Hematopoietic multipotent progenitor cell (in vitro differentiated cells): ENCODE measurements around the gene TSHZ2. TPM values are rescaled to one million over a fixed set of nuclear protein-coding genes. Genes with fewer than 3 reads are reported as not detected.

Experiments
- DNase-seq, 3 donors: peaks; one replicate each; pipeline ENCODE4 v3.0.0-alpha.2; 2011 to 2015; ENCODE audit warnings: low read depth in 2 of 3, low spot score in 2 of 3
- total RNA-seq: library from RNA; depleted of rRNA; stranded (reverse); fragments of >200 nt; gene quantifications from one replicate; pipeline ENCODE4 v1.2.3, GENCODE V29; 2012

TSHZ2 gene
- total RNA-seq, 1 donor = under 0.01 TPM

DNA sequence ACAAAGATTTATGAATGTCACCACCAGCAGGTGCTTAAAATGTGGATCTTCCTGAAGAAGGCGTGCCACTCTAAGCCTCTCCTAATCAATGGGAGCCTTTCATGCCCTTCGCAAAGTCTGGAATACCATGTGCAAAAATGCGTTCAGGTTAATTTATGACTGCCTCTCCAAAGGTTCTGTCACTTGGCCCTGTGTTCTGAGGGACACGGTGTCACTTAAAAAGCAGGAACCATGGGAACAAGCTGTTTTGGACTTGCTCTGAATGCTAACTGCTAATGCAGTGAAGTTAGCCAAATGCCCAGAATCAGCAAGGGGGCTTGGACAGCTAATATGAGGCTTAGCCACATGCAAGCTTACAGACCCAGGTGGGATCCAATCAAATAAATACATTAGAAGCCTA, 250.3 kb downstream of the TSHZ2 start:
- no peak for DNase-seq

DNA sequence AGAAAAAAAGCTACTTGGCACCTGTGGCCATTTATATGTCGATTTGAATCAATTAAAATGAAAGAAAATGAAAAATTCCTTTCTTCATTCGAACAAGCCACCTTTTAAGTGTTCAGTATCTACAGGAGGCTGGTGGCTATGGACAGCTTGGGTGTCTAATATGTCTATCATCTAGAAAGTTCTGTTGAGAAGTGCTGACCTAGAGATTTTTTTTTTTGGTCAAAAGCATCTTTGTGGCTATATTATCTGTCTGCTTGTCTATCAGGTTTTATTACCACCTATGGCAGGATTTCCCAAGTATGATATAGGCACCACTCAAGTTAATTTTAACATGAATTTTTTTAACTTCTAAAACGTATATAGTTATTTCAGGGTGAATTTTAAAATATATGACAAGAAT, 250.8 kb downstream of the TSHZ2 start:
- no peak for DNase-seq

DNA sequence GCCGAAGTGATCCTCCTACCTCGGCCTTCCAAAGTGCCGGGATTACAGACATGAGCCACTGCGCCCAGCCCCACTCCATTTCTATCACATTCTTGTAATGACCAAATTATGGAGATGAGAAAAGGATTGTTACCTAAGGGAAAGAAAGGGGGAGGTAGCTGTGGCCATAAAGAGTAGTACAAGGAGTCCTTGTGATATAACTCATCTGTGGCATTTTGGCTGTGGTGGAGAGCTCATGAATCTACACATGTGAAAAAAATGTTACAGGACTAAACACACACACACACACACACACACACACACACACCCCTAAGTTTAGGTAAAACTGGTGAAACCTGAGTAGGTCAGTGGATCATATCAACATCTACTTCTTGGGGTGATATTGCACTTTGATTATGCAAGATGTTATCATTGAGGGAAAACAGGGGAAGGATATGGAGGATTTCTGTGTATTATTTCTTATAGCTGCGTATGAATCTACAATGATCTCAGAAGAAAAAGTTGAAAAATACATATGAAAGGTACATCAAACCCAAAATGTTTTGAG, 251.5 kb downstream of the TSHZ2 start:
- no peak for DNase-seq

DNA sequence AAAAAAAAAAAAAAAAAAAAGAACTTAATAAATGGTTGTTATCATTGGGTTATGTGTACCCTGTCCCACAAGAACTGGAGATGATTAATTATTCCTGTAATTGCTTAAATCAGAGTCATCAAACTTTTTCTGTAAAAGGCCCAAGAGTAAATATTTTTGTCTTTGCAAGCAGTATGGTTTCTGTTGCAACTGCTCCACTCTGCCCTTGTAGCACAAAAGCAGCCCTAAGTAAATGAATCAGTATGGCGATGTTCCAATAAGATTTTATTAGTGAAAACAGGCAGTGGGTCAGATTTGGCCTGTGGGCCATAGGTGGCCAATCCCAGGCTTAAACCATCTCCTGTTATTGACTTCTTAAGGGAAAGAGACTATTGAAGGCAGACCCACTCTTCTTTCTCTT, 252.7 kb downstream of the TSHZ2 start:
- DNase-seq = no peak

DNA sequence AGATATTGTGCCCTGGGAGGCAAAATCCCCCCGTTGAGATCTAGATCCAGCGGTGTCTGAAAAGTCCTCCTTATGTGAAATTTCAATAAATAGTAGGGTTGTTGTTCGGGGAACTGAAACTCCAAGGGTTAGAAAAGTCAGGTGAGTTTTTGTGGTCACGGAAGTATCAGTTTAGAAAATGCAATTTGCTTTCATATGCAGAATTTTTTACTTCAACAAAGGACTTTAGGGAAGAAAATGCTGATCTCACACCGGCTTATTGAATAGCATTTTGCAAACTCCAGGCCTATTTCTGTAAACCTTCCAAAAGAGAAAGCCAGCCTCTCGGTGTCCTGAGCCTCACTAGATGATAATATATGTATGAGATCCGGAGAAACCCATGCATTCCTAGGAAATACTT, 254.7 kb downstream of the TSHZ2 start:
- no peak for DNase-seq

DNA sequence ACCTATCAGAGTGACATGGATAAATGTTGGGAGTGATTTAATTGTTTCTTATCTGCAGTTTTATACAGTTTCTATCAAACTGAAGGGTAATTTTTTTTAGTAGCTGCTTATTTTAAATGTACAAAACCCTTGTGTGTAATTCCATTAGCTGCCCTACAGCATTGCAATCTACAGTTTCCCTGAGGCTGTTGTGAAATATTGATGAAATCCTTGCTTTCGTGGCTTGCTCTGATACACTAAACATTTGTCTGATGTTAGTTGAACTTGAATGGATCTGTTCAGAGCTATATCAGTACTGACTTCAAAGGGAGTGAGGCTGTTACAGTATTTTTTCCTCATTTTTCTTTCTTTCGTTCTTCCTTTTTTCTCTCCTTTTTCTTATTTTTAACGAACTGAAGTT, 255.4 kb downstream of the TSHZ2 start:
- DNase-seq = no peak

DNA sequence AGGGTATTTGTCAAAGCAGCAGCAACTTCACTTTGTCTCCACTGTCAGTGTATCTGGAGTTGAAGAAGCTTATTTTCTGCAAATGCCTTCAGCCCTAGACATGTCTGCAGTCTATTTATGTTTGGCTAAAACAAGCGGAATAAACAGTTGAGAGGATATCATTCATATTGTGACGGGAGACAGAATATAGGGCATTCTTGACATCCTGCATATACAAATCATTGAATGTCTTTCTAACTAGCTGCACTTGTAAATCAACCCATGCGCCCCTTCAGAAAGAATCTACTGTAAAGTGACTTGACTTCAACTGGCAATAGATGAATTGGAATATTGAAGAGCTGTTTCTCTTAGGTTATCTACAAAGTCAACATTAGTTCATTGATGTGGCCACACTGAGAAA, 258.9 kb downstream of the TSHZ2 start:
- DNase-seq = no peak

DNA sequence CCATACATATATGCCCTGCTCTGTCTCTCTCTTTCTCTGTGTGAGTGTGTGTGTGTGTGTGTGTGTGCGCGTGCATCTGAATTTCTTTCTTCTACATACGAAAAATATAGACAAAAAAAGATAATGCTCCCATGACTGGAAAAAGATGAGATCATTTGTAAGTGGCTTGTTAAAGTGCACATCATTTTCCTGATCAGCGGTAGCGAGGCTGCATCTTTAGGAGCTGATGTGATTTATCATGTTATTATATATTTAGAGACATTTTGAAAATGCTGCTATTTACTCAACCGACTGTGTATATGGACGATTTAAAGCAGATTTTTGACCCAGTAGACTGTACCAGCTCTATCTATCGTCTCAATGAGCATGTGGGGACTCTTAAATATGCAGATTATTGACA, 265.3 kb downstream of the TSHZ2 start:
- DNase-seq = no peak

DNA sequence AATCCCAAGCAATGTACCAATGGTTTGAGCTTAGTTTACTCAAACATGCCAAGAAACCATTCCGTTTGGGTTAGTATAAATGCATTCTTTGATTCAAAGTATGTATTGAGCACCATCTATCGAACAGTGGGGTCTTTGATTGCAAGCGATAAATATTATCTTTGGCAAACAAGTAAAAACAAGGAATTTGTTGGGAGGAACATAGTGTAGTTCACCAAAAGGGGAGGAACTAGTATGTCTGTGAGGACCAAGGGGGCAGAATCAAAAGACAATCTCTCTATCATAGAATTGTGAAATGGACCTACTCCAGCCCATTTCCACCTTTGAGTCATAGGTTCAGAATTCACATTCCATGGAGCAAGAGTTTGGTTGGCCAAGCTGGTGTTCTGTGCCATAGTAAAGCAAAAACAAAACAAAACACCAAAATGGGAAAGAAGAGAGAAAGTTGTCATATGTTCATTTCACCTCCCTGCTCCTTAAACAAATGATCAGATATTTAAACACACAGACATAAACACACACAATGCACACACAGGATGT, 266.0 kb downstream of the TSHZ2 start:
- no peak for DNase-seq

DNA sequence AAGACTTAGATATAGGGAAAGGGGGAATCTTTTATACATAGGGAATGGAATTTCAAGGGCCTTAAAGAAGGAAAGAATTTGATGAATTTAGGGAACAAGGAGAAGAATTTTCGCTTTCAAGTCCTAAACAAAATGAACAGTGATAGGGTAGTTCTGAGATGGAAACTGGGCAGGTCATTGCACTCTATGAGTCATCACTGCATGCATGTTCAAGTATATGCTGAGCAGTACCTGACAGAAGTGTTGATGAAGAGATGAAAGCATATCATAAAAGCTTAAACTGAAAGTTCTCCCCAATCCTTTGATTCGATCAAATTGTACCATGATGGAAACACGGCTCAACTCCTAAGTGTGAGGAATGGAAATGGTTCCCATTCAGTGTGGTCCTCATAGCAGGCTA, 271.0 kb downstream of the TSHZ2 start:
- no peak for DNase-seq

DNA sequence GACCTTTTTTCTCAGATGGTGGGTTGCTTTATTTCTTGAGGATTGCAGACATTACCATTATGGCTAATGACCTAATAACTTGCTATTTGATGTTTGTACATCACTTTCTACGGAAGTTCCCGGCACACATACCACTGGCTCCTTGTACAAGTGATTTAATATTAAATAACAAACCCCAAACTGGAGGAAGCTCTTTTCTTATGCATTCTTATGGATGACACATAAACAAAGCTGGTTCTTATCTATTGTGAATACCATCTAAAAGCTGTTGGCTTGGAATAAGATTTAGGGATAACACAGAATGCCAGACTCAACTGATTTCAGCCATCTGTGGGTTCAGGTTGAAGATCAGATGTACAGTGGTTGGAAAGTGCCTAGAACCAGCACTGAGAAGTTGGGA, 272.6 kb downstream of the TSHZ2 start:
- no peak for DNase-seq

DNA sequence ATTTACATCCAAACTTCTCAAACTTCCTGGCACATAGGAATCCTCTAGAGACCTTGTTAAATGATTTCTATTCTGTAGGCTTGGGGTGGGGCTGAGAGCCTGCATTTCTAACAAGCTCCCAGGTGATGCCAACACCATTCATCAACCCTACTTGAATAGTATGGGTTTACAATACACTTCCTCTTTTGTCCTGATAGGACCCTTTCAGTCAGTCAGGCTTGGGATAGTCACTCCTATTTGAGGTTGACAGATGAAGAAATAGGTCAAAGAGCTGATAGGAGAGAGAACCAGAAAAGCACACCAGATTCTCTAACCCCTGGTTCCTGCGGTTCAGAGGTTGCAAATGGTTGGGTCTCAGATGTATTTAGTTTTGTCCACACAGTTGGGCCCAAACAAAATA, 273.4 kb downstream of the TSHZ2 start:
- DNase-seq = no peak

DNA sequence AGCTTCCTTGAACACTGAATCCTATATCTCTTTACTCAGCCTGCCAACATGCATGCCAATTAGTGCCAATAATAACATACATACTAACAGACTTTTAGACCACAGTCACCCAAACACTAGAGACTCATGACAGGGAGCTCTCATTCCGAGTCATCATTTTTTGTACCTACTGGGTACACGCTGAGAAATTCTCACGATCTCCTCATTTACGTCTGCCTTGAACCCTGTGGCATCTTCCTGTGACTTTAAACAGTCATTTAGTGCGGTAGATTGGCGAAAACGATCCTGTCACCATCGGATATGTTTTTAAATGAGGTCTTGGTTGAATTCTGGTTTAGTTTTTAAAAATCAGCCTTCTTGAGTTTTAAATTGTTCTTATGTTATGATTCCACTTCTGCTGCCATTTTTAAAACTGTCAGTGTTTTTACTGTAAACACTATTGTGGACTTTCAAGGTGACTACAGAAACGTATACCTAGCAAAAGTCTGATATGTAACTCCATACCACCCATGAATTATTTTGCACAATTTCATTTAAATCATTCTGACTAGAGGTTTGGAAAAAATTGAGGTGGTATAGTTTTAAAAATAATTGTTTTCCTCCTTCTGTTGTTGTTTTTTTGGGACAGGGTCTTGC, 275.4 kb downstream of the TSHZ2 start:
- no peak for DNase-seq

DNA sequence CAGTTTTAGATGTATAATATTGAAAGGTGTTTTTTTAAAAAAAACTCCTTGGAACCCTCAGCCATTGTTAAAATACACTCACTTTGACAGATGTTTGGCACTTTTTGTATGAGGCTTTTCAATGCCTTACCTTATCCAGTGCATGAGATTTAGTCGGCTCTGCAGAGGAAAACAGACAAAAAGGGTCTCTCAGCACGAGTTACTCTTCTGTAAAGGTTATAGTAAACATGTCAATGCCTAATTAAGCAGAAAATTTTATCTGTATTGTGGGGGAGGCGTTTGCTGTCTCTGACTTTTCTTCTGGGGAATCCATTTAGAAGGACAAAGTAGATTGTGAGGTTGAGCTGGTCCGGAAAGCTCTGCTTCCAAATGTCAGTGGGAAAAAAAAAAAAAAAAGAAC, 278.3 kb downstream of the TSHZ2 start:
- DNase-seq = no peak

DNA sequence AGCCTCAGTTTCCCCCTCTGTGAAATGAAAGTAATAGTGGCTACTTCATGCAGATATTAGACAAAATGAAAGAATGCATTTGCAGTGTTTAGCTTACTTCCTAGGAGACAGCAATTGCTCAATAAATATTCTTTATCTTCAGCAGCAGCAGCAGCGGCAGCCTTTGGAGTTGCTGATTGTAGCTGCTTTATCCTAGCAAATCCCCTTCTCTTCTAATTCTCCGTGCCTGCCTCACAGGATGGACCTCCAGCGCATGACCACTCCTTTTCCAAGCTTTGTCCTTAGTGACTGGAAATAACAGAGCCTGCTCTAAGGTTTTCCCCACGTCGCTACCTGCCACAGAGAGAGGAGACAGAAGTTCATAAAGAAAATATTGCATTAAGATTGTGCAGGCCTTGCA, 279.8 kb downstream of the TSHZ2 start:
- DNase-seq = no peak

DNA sequence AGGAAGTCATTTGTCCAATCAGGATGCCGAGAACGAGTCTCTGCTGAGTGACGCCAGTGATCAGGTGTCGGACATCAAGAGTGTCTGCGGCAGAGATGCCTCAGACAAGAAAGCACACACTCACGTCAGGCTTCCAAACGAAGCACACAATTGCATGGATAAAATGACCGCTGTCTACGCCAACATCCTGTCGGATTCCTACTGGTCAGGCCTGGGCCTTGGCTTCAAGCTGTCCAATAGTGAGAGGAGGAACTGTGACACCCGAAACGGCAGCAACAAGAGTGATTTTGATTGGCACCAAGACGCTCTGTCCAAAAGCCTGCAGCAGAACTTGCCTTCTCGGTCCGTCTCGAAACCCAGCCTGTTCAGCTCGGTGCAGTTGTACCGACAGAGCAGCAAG, 281.5 kb downstream of the TSHZ2 start:
- DNase-seq = no peak

DNA sequence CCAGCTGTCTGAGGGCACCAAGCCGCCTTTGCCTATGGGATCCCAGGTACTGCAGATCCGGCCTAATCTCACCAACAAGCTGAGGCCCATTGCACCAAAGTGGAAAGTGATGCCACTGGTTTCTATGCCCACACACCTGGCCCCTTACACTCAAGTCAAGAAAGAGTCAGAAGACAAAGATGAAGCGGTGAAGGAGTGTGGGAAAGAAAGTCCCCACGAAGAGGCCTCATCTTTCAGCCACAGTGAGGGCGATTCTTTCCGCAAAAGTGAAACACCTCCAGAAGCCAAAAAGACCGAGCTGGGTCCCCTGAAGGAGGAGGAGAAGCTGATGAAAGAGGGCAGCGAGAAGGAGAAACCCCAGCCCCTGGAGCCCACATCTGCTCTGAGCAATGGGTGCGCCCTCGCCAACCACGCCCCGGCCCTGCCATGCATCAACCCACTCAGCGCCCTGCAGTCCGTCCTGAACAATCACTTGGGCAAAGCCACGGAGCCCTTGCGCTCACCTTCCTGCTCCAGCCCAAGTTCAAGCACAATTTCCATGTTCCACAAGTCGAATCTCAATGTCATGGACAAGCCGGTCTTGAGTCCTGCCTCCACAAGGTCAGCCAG, 283.0 kb downstream of the TSHZ2 start:
- DNase-seq = no peak

DNA sequence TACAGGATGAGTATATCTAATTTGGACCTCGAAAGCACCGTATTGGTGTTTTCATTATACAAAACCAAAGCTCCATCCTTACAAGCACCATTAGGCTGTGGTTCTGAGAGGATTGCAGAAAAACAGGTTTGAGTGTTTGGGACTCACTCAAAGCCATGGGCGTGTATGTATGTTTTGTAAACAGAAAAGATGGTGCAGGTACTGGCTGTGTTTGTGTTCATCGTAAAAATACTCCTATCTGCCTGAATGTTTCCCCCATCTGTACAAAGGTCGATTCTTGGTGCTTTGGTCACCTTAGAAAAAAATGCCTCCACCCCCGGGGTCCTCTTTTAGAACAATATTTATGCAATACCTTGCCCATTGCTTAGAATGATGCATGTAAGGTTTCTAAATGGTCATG, 286.6 kb downstream of the TSHZ2 start:
- no peak for DNase-seq

DNA sequence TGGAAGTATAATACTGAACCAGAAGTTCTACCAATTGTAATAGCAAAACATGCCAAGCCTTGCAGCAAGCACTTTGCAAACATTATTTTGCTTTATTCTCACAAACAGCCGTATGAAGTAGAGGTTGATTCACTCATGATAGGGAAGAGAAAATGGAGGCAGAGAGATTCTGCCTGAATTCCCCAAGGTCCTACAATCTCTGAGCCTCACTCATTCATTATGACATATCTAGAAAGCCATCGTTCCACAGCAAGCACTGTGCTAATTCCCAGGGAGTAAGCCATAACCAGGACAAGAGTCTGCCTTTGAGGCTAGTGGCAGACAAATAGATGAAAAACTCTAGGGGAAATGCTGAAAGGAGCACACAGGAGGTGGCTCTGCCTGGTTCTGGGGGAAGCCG, 288.0 kb downstream of the TSHZ2 start:
- no peak for DNase-seq

DNA sequence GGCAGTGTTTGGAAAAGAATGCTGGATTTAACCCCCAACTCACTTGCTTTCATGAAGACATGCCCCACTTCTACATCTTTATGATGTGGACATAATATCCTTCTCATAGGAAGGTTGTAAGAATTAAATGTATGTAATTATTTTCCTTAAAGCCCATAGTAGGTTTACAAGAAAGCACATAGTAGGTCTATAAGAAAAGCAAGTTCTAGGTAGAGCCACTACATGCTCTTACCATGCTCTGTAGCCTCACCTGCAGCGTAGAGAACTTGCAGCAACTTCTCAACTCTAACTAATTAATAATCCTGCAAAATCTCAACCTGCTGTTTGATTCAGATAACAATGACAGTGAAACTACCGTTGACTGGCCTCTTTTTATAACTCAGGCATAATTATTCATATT, 288.4 kb downstream of the TSHZ2 start:
- no peak for DNase-seq

DNA sequence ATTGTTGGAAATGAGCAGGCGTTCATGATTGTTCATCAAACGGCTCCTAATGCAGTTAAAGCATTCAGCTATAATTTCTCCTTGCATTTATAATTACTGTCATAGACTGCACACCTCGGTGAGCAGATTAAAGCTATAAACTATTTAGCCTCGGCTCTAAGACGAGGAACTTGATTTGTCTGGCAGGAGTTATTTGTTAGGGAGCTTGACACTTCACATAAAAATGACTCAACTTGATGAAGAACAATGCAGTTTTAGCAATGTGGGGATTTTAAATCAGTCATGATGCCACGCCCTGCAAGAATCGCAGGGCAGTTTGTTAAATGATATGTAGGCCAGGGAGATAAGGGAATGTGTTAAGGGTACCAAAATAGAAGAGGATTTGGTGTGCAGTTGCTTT, 290.2 kb downstream of the TSHZ2 start:
- no peak for DNase-seq
